Measurements from ENCODE around the gene COX15.

DNA sequence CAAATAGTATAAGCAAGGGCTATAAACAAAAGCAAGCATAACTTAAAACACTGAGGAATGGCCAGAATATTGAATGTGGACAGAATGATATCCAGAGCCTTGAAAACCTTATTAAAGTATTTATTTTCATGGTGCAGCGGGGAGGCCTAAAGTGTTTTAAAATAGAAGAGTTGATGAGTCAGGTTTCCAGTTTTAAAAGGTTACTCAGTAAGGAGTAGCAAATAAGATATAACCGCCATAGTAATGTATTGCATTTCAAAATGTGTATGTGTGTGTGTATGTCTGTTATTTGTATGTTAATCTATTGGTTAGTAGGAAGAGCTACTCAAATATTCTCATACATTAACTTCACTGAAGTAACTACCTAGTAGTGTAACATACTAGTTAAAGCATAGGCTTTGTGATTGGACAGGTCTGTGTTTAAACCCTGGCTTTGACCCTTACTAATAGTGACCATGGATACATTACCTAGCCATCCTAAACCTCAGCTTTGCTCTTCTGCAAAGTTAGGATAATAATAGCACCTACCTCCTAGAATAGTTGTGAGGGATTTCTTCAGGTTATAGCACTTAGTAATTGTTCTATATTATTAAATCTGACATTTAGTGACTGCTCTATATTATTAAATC is 17.0 kb upstream of the COX15 start:
- TF ChIP-seq, protein P1, sequence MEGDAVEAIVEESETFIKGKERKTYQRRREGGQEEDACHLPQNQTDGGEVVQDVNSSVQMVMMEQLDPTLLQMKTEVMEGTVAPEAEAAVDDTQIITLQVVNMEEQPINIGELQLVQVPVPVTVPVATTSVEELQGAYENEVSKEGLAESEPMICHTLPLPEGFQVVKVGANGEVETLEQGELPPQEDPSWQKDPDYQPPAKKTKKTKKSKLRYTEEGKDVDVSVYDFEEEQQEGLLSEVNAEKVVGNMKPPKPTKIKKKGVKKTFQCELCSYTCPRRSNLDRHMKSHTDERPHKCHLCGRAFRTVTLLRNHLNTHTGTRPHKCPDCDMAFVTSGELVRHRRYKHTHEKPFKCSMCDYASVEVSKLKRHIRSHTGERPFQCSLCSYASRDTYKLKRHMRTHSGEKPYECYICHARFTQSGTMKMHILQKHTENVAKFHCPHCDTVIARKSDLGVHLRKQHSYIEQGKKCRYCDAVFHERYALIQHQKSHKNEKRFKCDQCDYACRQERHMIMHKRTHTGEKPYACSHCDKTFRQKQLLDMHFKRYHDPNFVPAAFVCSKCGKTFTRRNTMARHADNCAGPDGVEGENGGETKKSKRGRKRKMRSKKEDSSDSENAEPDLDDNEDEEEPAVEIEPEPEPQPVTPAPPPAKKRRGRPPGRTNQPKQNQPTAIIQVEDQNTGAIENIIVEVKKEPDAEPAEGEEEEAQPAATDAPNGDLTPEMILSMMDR (optimal IDR thresholded peaks at IDR 0.05 in 1 of 3, IDR thresholded peaks at IDR 0.05 in 1 of 3, conservative IDR thresholded peaks at IDR 0.05 in 1 of 3; ENCODE audit: extremely low read depth in 1 of 3, insufficient read depth in 2 of 3, low read length in 3 of 3), result no peak
- no peak for TF ChIP-seq EZH2 (IDR thresholded peaks at IDR 0.05; ENCODE audit: low read length)

Measured in keratinocyte (primary cell).